MM.1S (cell line): ENCODE measurements around the gene MYOZ1.

Experiments used
- CTCF ChIP-seq: fragments of 300-600 bp; sonication (generic); IDR thresholded peaks from 2 replicates; pipeline ENCODE4 v1.5.1; 2016; ENCODE audit warnings: antibody characterized with exemption, low read length, mixed read lengths
- EZH2 ChIP-seq: fragments of 300-600 bp; sonication (generic); optimal IDR thresholded peaks from 2 replicates; pipeline ENCODE3; 2017; ENCODE audit warnings: low read depth, mild to moderate bottlenecking, antibody characterized with exemption, low read length, mixed read lengths

- TF ChIP-seq CTCF (no peak), EZH2 (no peak)
These were observed 3.5 kb upstream of the MYOZ1 start for GRCh38 chr10:73644767-73645166.
